Adrenal gland (tissue), 12 donors: ENCODE data around the gene SLC3A2. TPM values are rescaled to one million over a fixed set of nuclear protein-coding genes. Genes with fewer than 3 reads are reported as not detected.

Experiments
- DNase-seq, 7 donors: peaks; one replicate each; pipeline ENCODE4 v3.0.0-alpha.2; 2019 to 2020
- H3K27ac ChIP-seq, 5 donors: fragments of 200-600 bp; sonication (generic) in 4 of 5; 1 replicate in 3 of 5; 2 replicates in 2 of 5; pipeline versions ENCODE4 v1.5.1 to v1.8.0; 2016 to 2020; ENCODE audit warnings: mild to moderate bottlenecking in 1 of 5
- H3K27me3 ChIP-seq: fragments of 200-600 bp; 2 replicates; pipeline ENCODE4 v1.8.0; 2021
- H3K36me3 ChIP-seq, 2 donors: fragments of 200-600 bp; replicated peaks in 1 of 2; 1 replicate in 1 of 2; 2 replicates in 1 of 2; pipeline versions ENCODE4 v1.5.1 to v1.8.0; 2018 to 2022
- H3K4me1 ChIP-seq, 2 donors: fragments of 200-600 bp; replicated peaks in 1 of 2; 1 replicate in 1 of 2; 2 replicates in 1 of 2; pipeline versions ENCODE4 v1.5.1 to v1.8.0; 2018 to 2021
- H3K4me3 ChIP-seq, 4 donors: fragments of 200-600 bp; sonication (generic) in 3 of 4; one replicate each; pipeline ENCODE4 v1.5.1; 2016 to 2018
- H3K9me3 ChIP-seq, 3 donors: fragments of 200-600 bp; sonication (generic) in 1 of 3; replicated peaks in 1 of 3; 1 replicate in 2 of 3; 2 replicates in 1 of 3; pipeline versions ENCODE4 v1.5.1 to v1.8.0; 2016 to 2021
- POLR2A ChIP-seq, 2 donors: fragments of 450-650 bp; IDR thresholded peaks; one replicate each; pipeline ENCODE4 v1.6.1; 2017; ENCODE audit warnings: antibody characterized with exemption in 2 of 2, mild to moderate bottlenecking in 2 of 2, moderate library complexity in 1 of 2
- WGBS, 4 donors: extraction: QIAGEN DNeasy Blood & Tissue Kit in 2 of 4; methylation state at CpG; one replicate each; pipeline versions ENCODE4 v1.1.5 to v1.1.7; 2013 to 2017; 5-methylcytosine and 5-hydroxymethylcytosine counted together
- intact Hi-C, 2 donors: fragments of 100-400 bp; cut with DNase I; formaldehyde crosslinking; loops; one replicate each; pipeline versions ENCODE4 v1.14.1 to v1.15.0; 2022 to 2023
- polyA plus RNA-seq, 3 donors: library from polyadenylated mRNA; stranded (reverse); fragments of 200-250 nt in 2 of 3; fragments of 350-450 nt in 1 of 3; fragmentation: Illumina TruSeq in 1 of 3; extraction: RNeasy Lipid Tissue Mini Kit (QIAGEN cat#74804) in 1 of 3; gene quantifications; one replicate each; pipeline ENCODE4 v1.2.3, GENCODE V29; 2013 to 2014
- total RNA-seq, 9 donors: library from RNA; depleted of rRNA in 4 of 9; stranded (reverse); fragments of >200 nt in 4 of 9; fragments of 120-200 nt in 1 of 9; fragmentation: NEBNext Ultra II Directional in 1 of 9; extraction: Animal tissue kit (Norgen Biotek cat#: 25700) in 1 of 9; gene quantifications; one replicate each; pipeline versions ENCODE4 v1.1.0 to v1.2.4, GENCODE V29; 2013 to 2023
- TF ChIP-seq, protein P1 (sequence below), 6 experiments: fragments of 450-650 bp in 4 of 6; fragments of 200-600 bp in 2 of 6; sonication (generic) in 1 of 6; IDR thresholded peaks; 1 replicate in 5 of 6; 2 replicates in 1 of 6; pipeline versions ENCODE4 v1.5.1 to v1.8.0; 2016 to 2021; ENCODE audit warnings: antibody characterized with exemption in 6 of 6, mild to moderate bottlenecking in 2 of 6, moderate library complexity in 1 of 6
- donor health status: healthy with polysubstance abuse.
- donor health status: Bipolar disorder and iron deficiency.
- donor health status: DM: yes; HTN: yes; CAD: no.
- donor health status: DM: no; HTN: no; CAD: no.
- donor health status: DM: no; HTN: no; CAD: no.
- donor health status: DM: yes; HTN: yes; CAD: no.

SLC3A2 gene
- total and polyA plus RNA-seq, 12 donors, result 103 to 398 (median 164) TPM

DNA sequence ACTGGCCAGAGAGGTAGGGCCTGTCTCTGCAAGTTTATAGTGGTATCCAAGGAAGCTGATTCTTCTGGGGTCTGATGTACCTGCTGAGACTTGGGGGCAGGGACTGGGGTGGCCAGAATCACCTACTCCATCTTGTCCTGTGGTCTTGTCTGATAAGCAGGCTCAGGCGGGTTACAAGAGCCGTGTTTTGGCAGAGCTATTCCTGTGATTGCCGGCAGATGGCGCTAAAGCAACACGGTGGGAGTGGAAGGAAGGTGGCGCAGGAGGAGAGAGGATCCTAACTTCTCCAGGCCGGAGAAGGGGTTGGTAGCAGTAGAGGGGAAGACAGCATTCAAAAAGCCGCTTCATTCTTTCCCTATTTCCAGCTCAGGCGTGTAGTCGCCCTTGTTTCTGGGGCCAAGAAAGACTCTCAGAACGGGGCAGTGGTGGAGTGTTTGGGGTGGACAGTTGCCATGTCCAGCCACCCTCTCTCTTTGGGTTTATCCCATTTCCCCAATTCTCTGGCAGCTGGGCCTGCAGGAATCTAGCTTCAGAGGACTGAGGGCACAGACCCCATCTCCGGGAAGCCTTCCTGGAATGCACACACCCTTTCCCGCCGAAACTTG lies 25.3 kb downstream of the SLC3A2 start:
- no peak overlapping the region for H3K4me3 ChIP-seq
- intact Hi-C loops, result loop anchor here (1.0 to 10.0 kb wide), 4 partner anchors 113 to 309 kb away; no protein-coding TSS in a partner anchor
- H3K36me3 ChIP-seq, result no peaks in the 10 kb centered on the region
- no peak overlapping the region for H3K27ac ChIP-seq
- TF ChIP-seq POLR2A (IDR thresholded peaks at IDR 0.05), result no peak
- TF ChIP-seq, protein P1, sequence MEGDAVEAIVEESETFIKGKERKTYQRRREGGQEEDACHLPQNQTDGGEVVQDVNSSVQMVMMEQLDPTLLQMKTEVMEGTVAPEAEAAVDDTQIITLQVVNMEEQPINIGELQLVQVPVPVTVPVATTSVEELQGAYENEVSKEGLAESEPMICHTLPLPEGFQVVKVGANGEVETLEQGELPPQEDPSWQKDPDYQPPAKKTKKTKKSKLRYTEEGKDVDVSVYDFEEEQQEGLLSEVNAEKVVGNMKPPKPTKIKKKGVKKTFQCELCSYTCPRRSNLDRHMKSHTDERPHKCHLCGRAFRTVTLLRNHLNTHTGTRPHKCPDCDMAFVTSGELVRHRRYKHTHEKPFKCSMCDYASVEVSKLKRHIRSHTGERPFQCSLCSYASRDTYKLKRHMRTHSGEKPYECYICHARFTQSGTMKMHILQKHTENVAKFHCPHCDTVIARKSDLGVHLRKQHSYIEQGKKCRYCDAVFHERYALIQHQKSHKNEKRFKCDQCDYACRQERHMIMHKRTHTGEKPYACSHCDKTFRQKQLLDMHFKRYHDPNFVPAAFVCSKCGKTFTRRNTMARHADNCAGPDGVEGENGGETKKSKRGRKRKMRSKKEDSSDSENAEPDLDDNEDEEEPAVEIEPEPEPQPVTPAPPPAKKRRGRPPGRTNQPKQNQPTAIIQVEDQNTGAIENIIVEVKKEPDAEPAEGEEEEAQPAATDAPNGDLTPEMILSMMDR (IDR thresholded peaks at IDR 0.05), result peak; percentile 97 to 99 (median 99)
- H3K4me1 ChIP-seq, result no peaks in the 10 kb centered on the region
- H3K9me3 ChIP-seq, result no peaks in the 10 kb centered on the region
- peak; percentile 66 to 93 (median 78) for DNase-seq
- 15 to 20% (median 16%) methylated on average over 13 to 14 of the region's 14 CpGs for WGBS, 4 donors
- H3K27me3 ChIP-seq, result no peaks in the 10 kb centered on the region

DNA sequence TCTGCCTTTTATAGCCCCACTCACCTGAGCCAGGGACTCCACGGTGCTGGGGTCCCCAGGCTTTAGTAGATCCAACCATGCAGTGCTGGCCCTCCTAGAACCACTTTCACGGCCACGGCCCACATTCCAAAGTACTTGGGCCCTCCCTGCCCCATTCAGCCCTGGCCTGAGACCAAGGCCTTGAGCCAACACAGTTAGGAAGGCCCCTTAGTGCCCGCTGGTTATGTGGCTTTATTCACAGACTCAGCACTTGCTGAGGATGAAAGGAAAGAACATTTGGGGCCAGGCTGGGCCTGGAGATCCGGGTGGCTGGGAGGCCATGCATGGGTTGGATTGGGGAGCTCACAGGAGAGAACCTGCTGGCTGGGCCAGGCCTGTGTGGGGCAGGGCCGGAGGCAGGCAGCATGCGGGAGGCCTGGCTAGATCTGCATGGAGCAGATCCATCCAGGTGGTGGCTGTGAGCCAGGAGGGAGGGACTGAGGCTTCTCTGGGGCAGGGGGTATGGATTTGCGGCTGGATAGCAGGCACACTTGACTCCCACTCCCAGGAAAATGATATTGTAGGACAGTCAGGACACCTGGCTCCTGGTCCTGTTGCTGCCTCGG lies 27.9 kb downstream of the SLC3A2 start:
- 50 to 74% (median 67%) methylated on average over 2 to 9 of the region's 9 CpGs for WGBS, 4 donors
- H3K36me3 ChIP-seq, result no peaks in the 10 kb centered on the region
- no peak for DNase-seq
- H3K4me1 ChIP-seq, result no peaks in the 10 kb centered on the region
- no peak for TF ChIP-seq POLR2A (IDR thresholded peaks at IDR 0.05)
- TF ChIP-seq, protein P1 (IDR thresholded peaks at IDR 0.05), result no peak
- no peaks in the 10 kb centered on the region for H3K27me3 ChIP-seq
- H3K27ac ChIP-seq, result no peak overlapping the region
- H3K4me3 ChIP-seq, result no peak overlapping the region
- intact Hi-C loops, result loop anchor here (5.0 to 10.0 kb wide), 2 partner anchors 114 to 306 kb away; no protein-coding TSS in a partner anchor
- no peaks in the 10 kb centered on the region for H3K9me3 ChIP-seq

DNA sequence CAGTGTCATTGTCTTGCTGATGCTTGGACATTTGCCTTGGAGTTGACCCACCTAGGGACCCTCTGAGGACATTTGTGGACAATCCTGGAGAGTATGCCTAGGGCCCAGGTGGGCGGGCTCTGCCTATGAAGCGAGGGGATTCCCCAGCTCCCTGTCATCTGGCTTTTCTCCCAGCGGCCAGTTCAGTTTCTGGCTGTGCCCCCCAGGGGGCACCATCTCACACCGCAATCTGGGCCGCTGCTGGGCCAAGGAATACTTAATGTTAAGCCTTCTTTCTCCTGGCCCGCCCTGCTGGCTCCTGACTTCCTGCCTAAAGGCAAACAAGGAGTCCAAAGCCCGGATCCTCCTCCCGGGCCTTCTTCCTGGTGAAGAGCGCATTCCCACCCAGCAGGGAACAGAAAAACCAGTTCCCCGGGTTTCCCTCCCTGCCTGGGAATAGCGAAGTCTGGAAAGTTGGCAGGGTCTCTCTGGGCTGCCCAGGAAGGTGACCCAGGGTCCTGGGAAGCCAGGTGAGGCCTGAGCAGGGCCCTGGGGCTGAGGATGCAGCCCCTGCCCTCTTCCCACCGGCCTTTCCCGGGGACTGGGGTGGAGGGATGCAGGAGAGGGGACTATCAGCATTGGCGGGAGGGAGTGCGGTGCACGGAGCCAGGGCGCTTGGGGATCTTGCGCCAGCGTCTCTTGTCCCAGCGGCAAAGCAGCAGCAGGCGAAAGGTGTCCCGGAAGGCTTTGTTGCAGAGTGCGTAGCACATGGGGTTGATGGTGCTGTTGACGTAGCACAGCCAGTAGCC lies 28.6 kb downstream of the SLC3A2 start:
- 56 to 82% (median 75%) methylated on average over 6 to 24 of the region's 24 CpGs for WGBS, 4 donors
- Histone ChIP-seq H3K4me1 (no peaks in the 10 kb centered on the region), H3K9me3 (no peaks in the 10 kb centered on the region), H3K27ac (peak overlapping the region in 2 of 5 donors; percentile 10 to 56), H3K27me3 (no peaks in the 10 kb centered on the region), H3K4me3 (no peak overlapping the region), H3K36me3 (no peaks in the 10 kb centered on the region)
- TF ChIP-seq POLR2A (IDR thresholded peaks at IDR 0.05), result no peak
- TF ChIP-seq, protein P1 (IDR thresholded peaks at IDR 0.05), result peak in 4 of 6 experiments; percentile 10 to 42 (median 39)
- DNase-seq, result peak; percentile 36 to 78 (median 49)
- intact Hi-C loops, result loop anchor here (5.0 to 10.0 kb wide), 2 partner anchors 113 to 306 kb away; no protein-coding TSS in a partner anchor
